HG02678 (cell line): Measurements from ENCODE around the gene UCMA.

Experiments used
- ATAC-seq: cut with Tn5 transposase; IDR thresholded peaks from one replicate; pipeline ENCODE4 v1.9.1; 2021; ENCODE audit warnings: mild to moderate bottlenecking, moderate library complexity; ENCODE audit not compliant: unreplicated experiment

UCMA gene

GRCh38 chr10:13189961-13190360 is 44.2 kb downstream of the UCMA start:
- ATAC-seq: no peak

- no peak for ATAC-seq
Measured at GRCh38 chr10:13188593-13188992, 45.6 kb downstream of the UCMA start.

- no peak for ATAC-seq
Measured at GRCh38 chr10:13187135-13187534, 47.0 kb downstream of the UCMA start.

- no peak for ATAC-seq
Measured at GRCh38 chr10:13184730-13185514, 49.3 kb downstream of the UCMA start.

- no peak for ATAC-seq
Measured at GRCh38 chr10:13184276-13184675, 49.9 kb downstream of the UCMA start.

- ATAC-seq: peak; percentile 63
Measured at GRCh38 chr10:13183625-13184024, 50.5 kb downstream of the UCMA start.

- no peak for ATAC-seq
Measured at GRCh38 chr10:13182424-13182823, 51.8 kb downstream of the UCMA start.

GRCh38 chr10:13180788-13181187 is 53.4 kb downstream of the UCMA start:
- ATAC-seq: no peak

- no peak for ATAC-seq
Measured at GRCh38 chr10:13173616-13174015, 60.6 kb downstream of the UCMA start.
